MCF 10A (cell line): ENCODE data around the gene ACIN1. TPM values are rescaled to one million over a fixed set of nuclear protein-coding genes. Genes with fewer than 3 reads are reported as not detected.

Experiments used
- BruUV-seq: library from RNA; stranded (reverse); fragments of 400-500 nt; replicated peaks from 2 replicates; lab custom pipeline; 2021; lab: Mats Ljungman, UMichigan
- CTCF ChIA-PET: fragments of 300-600 bp; sonication (Branson Sonifier 250); formaldehyde crosslinking; extraction: SDS; loops from one replicate; lab custom pipeline; 2021; ENCODE audit warnings: antibody characterized with exemption, inconsistent platforms; lab: Yijun Ruan, JAX
- POLR2A ChIA-PET: fragments of 300-600, 350-650 bp; sonication (Branson Sonifier 250); formaldehyde crosslinking; extraction: SDS; loops from one replicate; lab custom pipeline; 2020; ENCODE audit warnings: antibody characterized with exemption, inconsistent platforms; lab: Yijun Ruan, JAX
- DNase-seq: peaks from one replicate; pipeline ENCODE4 v3.0.0-alpha.2; 2018; ENCODE audit not compliant: unreplicated experiment
- H3K27ac Mint-ChIP-seq: one replicate; pipeline ENCODE4 v1.8.0; 2022; ENCODE audit warnings: mild to moderate bottlenecking, low read depth, mixed read lengths; ENCODE audit not compliant: unreplicated experiment
- H3K27me3 Mint-ChIP-seq: one replicate; pipeline ENCODE4 v1.8.0; 2022; ENCODE audit warnings: mixed read lengths; ENCODE audit not compliant: insufficient read depth, unreplicated experiment
- H3K36me3 Mint-ChIP-seq: one replicate; pipeline ENCODE4 v1.8.0; 2022; ENCODE audit warnings: mild to moderate bottlenecking, moderate library complexity, mixed read lengths; ENCODE audit not compliant: insufficient read depth, unreplicated experiment
- H3K4me1 Mint-ChIP-seq: one replicate; pipeline ENCODE4 v1.8.0; 2022; ENCODE audit warnings: mixed read lengths; ENCODE audit not compliant: insufficient read depth, unreplicated experiment
- H3K4me3 Mint-ChIP-seq: one replicate; pipeline ENCODE4 v1.8.0; 2022; ENCODE audit warnings: mild to moderate bottlenecking, moderate library complexity, mixed read lengths; ENCODE audit not compliant: unreplicated experiment
- H3K9me3 Mint-ChIP-seq: one replicate; pipeline ENCODE4 v1.8.0; 2022; ENCODE audit warnings: mixed read lengths; ENCODE audit not compliant: unreplicated experiment
- CTCF ChIP-seq: fragments of 200-600 bp; IDR thresholded peaks from one replicate; pipeline ENCODE4 v1.8.0; 2022; ENCODE audit warnings: antibody characterized with exemption, mild to moderate bottlenecking; ENCODE audit not compliant: unreplicated experiment
- intact Hi-C: fragments of 100-400 bp; cut with micrococcal nuclease; formaldehyde crosslinking; loops from 2 replicates; pipeline ENCODE4 v1.14.1; 2022
- total RNA-seq: library from RNA; stranded (reverse); gene quantifications from 2 replicates; pipeline ENCODE4 v1.2.3, GENCODE V29; 2022

ACIN1 gene
- total RNA-seq, 1 experiment from 2014 or later, result 197 TPM

GRCh38 chr14:23090254-23090636 lies 4.7 kb downstream of the ACIN1 start:
- ChIA-PET CTCF (interaction anchor here (0.6 to 8.9 kb wide), 5 partner anchors 12 to 126 kb away, joined by 5 to 105 read pairs (median 8); no protein-coding TSS in a partner anchor), POLR2A (interaction anchor here (0.8 to 1.3 kb wide), 3 partner anchors 9 to 20 kb away, joined by 3 to 4 read pairs (median 4); no protein-coding TSS in a partner anchor)
- no peak for TF ChIP-seq CTCF
- Mint-ChIP-seq H3K4me1 (peaks cover 13% of the 10 kb centered on the region), H3K36me3 (peaks cover 71% of the 10 kb centered on the region), H3K27ac (no peak overlapping the region), H3K9me3 (no peaks in the 10 kb centered on the region), H3K27me3 (no peaks in the 10 kb centered on the region), H3K4me3 (no peak overlapping the region)
- intact Hi-C loops, result no loop called here
- BruUV-seq, result no TSS peak
- DNase-seq, result no peak

GRCh38 chr14:23089498-23090253 lies 5.3 kb downstream of the ACIN1 start:
- Mint-ChIP-seq H3K27ac (no peak overlapping the region), H3K4me3 (no peak overlapping the region), H3K27me3 (no peaks in the 10 kb centered on the region), H3K4me1 (peaks cover 13% of the 10 kb centered on the region), H3K36me3 (peaks cover 77% of the 10 kb centered on the region), H3K9me3 (no peaks in the 10 kb centered on the region)
- TF ChIP-seq CTCF, result no peak
- no peak for DNase-seq
- BruUV-seq, result no TSS peak
- POLR2A ChIA-PET, result interaction anchor here (1.2 to 1.3 kb wide), 2 partner anchors 9 to 20 kb away, joined by 3 to 4 read pairs; no protein-coding TSS in a partner anchor
- intact Hi-C loops, result no loop called here
- CTCF ChIA-PET, result interaction anchor here (0.5 to 8.9 kb wide), 6 partner anchors 12 to 171 kb away, joined by 3 to 105 read pairs (median 6); partner anchors contain the start of gene RBM23

- no peak for DNase-seq
- intact Hi-C loops, result no loop called here
- no peak for TF ChIP-seq CTCF
- Mint-ChIP-seq H3K4me1 (peaks cover 7% of the 10 kb centered on the region), H3K36me3 (peaks cover 91% of the 10 kb centered on the region), H3K9me3 (no peaks in the 10 kb centered on the region), H3K27ac (peak overlapping the region; percentile 35), H3K4me3 (no peak overlapping the region), H3K27me3 (no peaks in the 10 kb centered on the region)
- POLR2A ChIA-PET, result interaction anchor here (1.2 kb wide), 1 partner anchor 104 kb away, joined by 3 read pairs; no protein-coding TSS in a partner anchor
- BruUV-seq, result no TSS peak
- CTCF ChIA-PET, result interaction anchor here (1.0 to 8.9 kb wide), 2 partner anchors 9 to 18 kb away, joined by 6 to 105 read pairs; no protein-coding TSS in a partner anchor
Measured at GRCh38 chr14:23086565-23086964, 8.4 kb downstream of the ACIN1 start.

GRCh38 chr14:23085458-23085857 lies 9.5 kb downstream of the ACIN1 start:
- intact Hi-C loops, result no loop called here
- Mint-ChIP-seq H3K36me3 (peaks cover 91% of the 10 kb centered on the region), H3K27me3 (no peaks in the 10 kb centered on the region), H3K27ac (no peak overlapping the region), H3K4me1 (peaks cover 11% of the 10 kb centered on the region), H3K4me3 (no peak overlapping the region), H3K9me3 (no peaks in the 10 kb centered on the region)
- CTCF ChIA-PET, result interaction anchor here (0.6 to 8.9 kb wide), 4 partner anchors 7 to 22 kb away, joined by 3 to 105 read pairs (median 5); no protein-coding TSS in a partner anchor
- no TSS peak for BruUV-seq
- no peak for TF ChIP-seq CTCF
- POLR2A ChIA-PET, result interaction anchor here (0.6 to 1.8 kb wide), 2 partner anchors 9 to 119 kb away, joined by 3 to 9 read pairs; partner anchors contain the start of genes ACIN1 and C14orf119
- DNase-seq, result no peak
